Natural killer cell (primary cell): Measurements from ENCODE around the gene NXN. TPM values are rescaled to one million over a fixed set of nuclear protein-coding genes. Genes with fewer than 3 reads are reported as not detected.

ENCODE experiments used
- ATAC-seq, 3 donors: fragments of 150-1000 bp in 2 of 3; fragments of 200-7000 bp in 1 of 3; cut with Tn5 transposase; 1 replicate in 1 of 3; 2 replicates in 2 of 3; pipeline ENCODE4 v1.10.0; 2021; ENCODE audit warnings: mild to moderate bottlenecking in 2 of 3, moderate library complexity in 2 of 3
- DNase-seq, 2 donors: peaks; one replicate each; pipeline versions ENCODE4 v3.0.0 to v3.0.0-alpha.2; 2013 to 2021; ENCODE audit warnings: mixed read lengths in 1 of 2
- H3K27ac ChIP-seq: one replicate; pipeline ENCODE4 v1.5.1; 2013; ENCODE audit warnings: mild to moderate bottlenecking, low read length
- H3K27me3 ChIP-seq: one replicate; pipeline ENCODE4 v1.6.1; 2013; ENCODE audit warnings: low read length; ENCODE audit not compliant: control insufficient read depth, insufficient read depth
- H3K36me3 ChIP-seq: one replicate; pipeline ENCODE4 v1.6.1; 2013; ENCODE audit warnings: low read length; ENCODE audit not compliant: control insufficient read depth, insufficient read depth
- H3K4me1 ChIP-seq: one replicate; pipeline ENCODE4 v1.6.1; 2013; ENCODE audit warnings: low read length; ENCODE audit not compliant: control insufficient read depth, insufficient read depth
- H3K4me3 ChIP-seq: one replicate; pipeline ENCODE4 v1.5.1; 2013; ENCODE audit warnings: low read length
- H3K9me3 ChIP-seq: one replicate; pipeline ENCODE4 v1.6.1; 2013; ENCODE audit warnings: low read length; ENCODE audit not compliant: control insufficient read depth, insufficient read depth
- H3K27ac Mint-ChIP-seq, 2 donors: one replicate each; pipeline ENCODE4 v1.8.0; 2022; ENCODE audit warnings: mild to moderate bottlenecking in 2 of 2, mixed read lengths in 2 of 2, moderate library complexity in 1 of 2
- H3K27me3 Mint-ChIP-seq, 2 donors: one replicate each; pipeline ENCODE4 v1.8.0; 2022; ENCODE audit warnings: low read depth in 2 of 2, mixed read lengths in 2 of 2
- H3K36me3 Mint-ChIP-seq: one replicate; pipeline ENCODE4 v1.8.0; 2022; ENCODE audit warnings: mixed read lengths
- H3K4me1 Mint-ChIP-seq, 2 donors: one replicate each; pipeline ENCODE4 v1.8.0; 2022; ENCODE audit warnings: mixed read lengths in 2 of 2
- H3K4me3 Mint-ChIP-seq: one replicate; pipeline ENCODE4 v1.8.0; 2022; ENCODE audit warnings: mild to moderate bottlenecking, moderate library complexity, mixed read lengths
- H3K9me3 Mint-ChIP-seq, 2 donors: one replicate each; pipeline ENCODE4 v1.8.0; 2022; ENCODE audit warnings: mixed read lengths in 2 of 2
- CTCF ChIP-seq: fragments of 200-600 bp; IDR thresholded peaks from one replicate; pipeline ENCODE4 v1.8.0; 2022; ENCODE audit warnings: antibody characterized with exemption
- WGBS: methylation state at CpG from one replicate; pipeline ENCODE4 v1.1.7; 2013; ENCODE audit warnings: missing lambda C conversion rate; ENCODE audit not compliant: insufficient coverage; 5-methylcytosine and 5-hydroxymethylcytosine counted together
- intact Hi-C: fragments of 100-400 bp; cut with micrococcal nuclease; formaldehyde crosslinking; loops from one replicate; pipeline ENCODE4 v1.14.2; 2022
- total RNA-seq, 4 donors: library from RNA; stranded (reverse); fragments of 120-200 nt in 1 of 4; gene quantifications; one replicate each; pipeline versions ENCODE4 v1.2.3 to v1.2.4, GENCODE V29; 2013 to 2022

Gene NXN
- total RNA-seq, 3 donors from 2014 or later (not counting 1 experiment from before 2014, with no cell fraction given), result 0.14 to 0.55 TPM; not detected in 1

GRCh38 chr17:811051-811784, 168.4 kb downstream of the NXN start:
- no peak overlapping the region for H3K4me3 Mint-ChIP-seq
- Histone ChIP-seq H3K4me1 (no peaks in the 10 kb centered on the region), H3K4me3 (no peak overlapping the region), H3K36me3 (no peaks in the 10 kb centered on the region), H3K27ac (no peak overlapping the region), H3K9me3 (no peaks in the 10 kb centered on the region), H3K27me3 (no peaks in the 10 kb centered on the region)
- H3K27ac Mint-ChIP-seq, result no peak overlapping the region
- TF ChIP-seq CTCF, result no peak
- H3K36me3 Mint-ChIP-seq, result no peaks in the 10 kb centered on the region
- H3K27me3 Mint-ChIP-seq, result peaks cover 0 to 6% of the 10 kb centered on the region in 2 donors
- 86% methylated on average over 29 of the region's 29 CpGs for WGBS
- no peak for ATAC-seq
- H3K9me3 Mint-ChIP-seq, result no peaks in the 10 kb centered on the region
- DNase-seq, result no peak
- no peaks in the 10 kb centered on the region for H3K4me1 Mint-ChIP-seq
- intact Hi-C loops, result no loop called here

- Histone ChIP-seq H3K27ac (no peak overlapping the region), H3K4me3 (no peak overlapping the region), H3K27me3 (no peaks in the 10 kb centered on the region), H3K36me3 (no peaks in the 10 kb centered on the region), H3K4me1 (no peaks in the 10 kb centered on the region), H3K9me3 (no peaks in the 10 kb centered on the region)
- no peak for TF ChIP-seq CTCF
- Mint-ChIP-seq H3K27ac (no peak overlapping the region), H3K27me3 (peaks cover 0 to 6% of the 10 kb centered on the region in 2 donors), H3K4me3 (no peak overlapping the region), H3K9me3 (no peaks in the 10 kb centered on the region), H3K4me1 (no peaks in the 10 kb centered on the region), H3K36me3 (no peaks in the 10 kb centered on the region)
- WGBS, result 88% methylated on average over 28 of the region's 28 CpGs
- DNase-seq (no peak), ATAC-seq (no peak)
- intact Hi-C loops, result no loop called here
Measured at GRCh38 chr17:807523-808294, 171.9 kb downstream of the NXN start.

- Histone ChIP-seq H3K27ac (no peak overlapping the region), H3K4me1 (no peaks in the 10 kb centered on the region), H3K9me3 (no peaks in the 10 kb centered on the region), H3K36me3 (no peaks in the 10 kb centered on the region), H3K4me3 (no peak overlapping the region), H3K27me3 (no peaks in the 10 kb centered on the region)
- Mint-ChIP-seq H3K27ac (no peak overlapping the region), H3K27me3 (peaks cover 0 to 3% of the 10 kb centered on the region in 2 donors), H3K4me3 (no peak overlapping the region), H3K9me3 (no peaks in the 10 kb centered on the region), H3K36me3 (no peaks in the 10 kb centered on the region), H3K4me1 (no peaks in the 10 kb centered on the region)
- intact Hi-C loops, result no loop called here
- no peak for TF ChIP-seq CTCF
- WGBS, result 86% methylated on average over 33 of the region's 33 CpGs
- ATAC-seq (no peak), DNase-seq (no peak)
Measured at GRCh38 chr17:806781-807522, 172.6 kb downstream of the NXN start.
